SK-N-SH (cell line): ENCODE results near the gene SAYSD1. TPM values are rescaled to one million over a fixed set of nuclear protein-coding genes. Genes with fewer than 3 reads are reported as not detected.

ENCODE experiments used
- CTCF ChIA-PET: fragments of 300-600, 350-600 bp; formaldehyde crosslinking; extraction: SDS; loops from one replicate; lab custom pipeline; 2021; lab: Yijun Ruan, JAX
- POLR2A ChIA-PET: fragments of 350-600 bp; sonication (Branson Sonifier 250); formaldehyde crosslinking; extraction: SDS; loops from one replicate; lab custom pipeline; 2020; ENCODE audit warnings: antibody characterized with exemption, inconsistent platforms; lab: Yijun Ruan, JAX
- DNase-seq: peaks from one replicate; pipeline ENCODE4 v3.0.0; 2012
- H2AFZ ChIP-seq: fragments of 200-600 bp; sonication (generic); 2 replicates; pipeline ENCODE4 v1.8.1; 2016; ENCODE audit warnings: antibody characterized with exemption, mild to moderate bottlenecking, low read depth
- H3F3A ChIP-seq: fragments of 200-600 bp; sonication (generic); replicated peaks from 2 replicates; pipeline ENCODE3; 2016; ENCODE audit warnings: antibody characterized with exemption, mild to moderate bottlenecking; ENCODE audit not compliant: insufficient read depth
- H3K27ac ChIP-seq, 2 experiments: fragments of 200-500 bp in 1 of 2; fragments of 200-600 bp in 1 of 2; sonication (Bioruptor generic) in 1 of 2; sonication (generic), shearing (Covaris generic) in 1 of 2; 2 replicates each; pipeline versions ENCODE4 v1.5.1 to v1.6.1; 2014 to 2016; ENCODE audit warnings: low read depth in 2 of 2, inconsistent platforms in 1 of 2, low read length in 1 of 2, mild to moderate bottlenecking in 1 of 2, mixed read lengths in 1 of 2
- H3K27me3 ChIP-seq: fragments of 200-600 bp; sonication (generic), shearing (Covaris generic); 2 replicates; pipeline ENCODE4 v1.6.1; 2016; ENCODE audit warnings: mixed run types; ENCODE audit not compliant: insufficient read depth
- H3K36me3 ChIP-seq, 2 experiments: fragments of 200-500 bp in 1 of 2; fragments of 200-600 bp in 1 of 2; sonication (Bioruptor generic) in 1 of 2; sonication (generic) in 1 of 2; replicated peaks in 1 of 2; 2 replicates each; pipeline versions ENCODE3 to v1.5.1; 2014 to 2016; ENCODE audit warnings: low read length in 1 of 2, mild to moderate bottlenecking in 1 of 2; ENCODE audit not compliant: insufficient read depth in 2 of 2, control insufficient read depth in 1 of 2
- H3K4me1 ChIP-seq, 2 experiments: fragments of 200-500 bp in 1 of 2; fragments of 200-600 bp in 1 of 2; sonication (Bioruptor generic) in 1 of 2; sonication (generic), shearing (Covaris generic) in 1 of 2; 2 replicates each; pipeline versions ENCODE4 v1.5.1 to v1.6.1; 2014 to 2016; ENCODE audit warnings: low read depth in 1 of 2, low read length in 1 of 2, mixed run types in 1 of 2; ENCODE audit not compliant: insufficient read depth in 2 of 2, control insufficient read depth in 1 of 2
- H3K4me2 ChIP-seq: fragments of 200-600 bp; sonication (generic), shearing (Covaris generic); 2 replicates; pipeline ENCODE4 v1.6.1; 2017; ENCODE audit warnings: mixed run types
- H3K4me3 ChIP-seq, 2 experiments: fragments of 200-500 bp in 1 of 2; fragments of 200-600 bp in 1 of 2; sonication (Bioruptor generic) in 1 of 2; sonication (generic), shearing (Covaris generic) in 1 of 2; 2 replicates each; pipeline versions ENCODE4 v1.5.1 to v1.8.1; 2014 to 2016; ENCODE audit warnings: low read depth in 2 of 2, inconsistent platforms in 1 of 2, low read length in 1 of 2, mild to moderate bottlenecking in 1 of 2, mixed read lengths in 1 of 2, moderate library complexity in 1 of 2
- H3K79me2 ChIP-seq: fragments of 200-600 bp; sonication (generic); 2 replicates; pipeline ENCODE4 v1.8.1; 2017; ENCODE audit warnings: mild to moderate bottlenecking; ENCODE audit not compliant: insufficient read depth
- H3K9ac ChIP-seq: fragments of 200-600 bp; sonication (generic); 2 replicates; pipeline ENCODE4 v1.6.1; 2017; ENCODE audit warnings: mixed run types
- H3K9me2 ChIP-seq: fragments of 200-600 bp; sonication (generic); 2 replicates; pipeline ENCODE4 v1.6.1; 2017; ENCODE audit warnings: mixed run types
- H3K9me3 ChIP-seq: fragments of 200-600 bp; sonication (generic); 2 replicates; pipeline ENCODE4 v1.6.1; 2017; ENCODE audit warnings: mixed run types, mild to moderate bottlenecking, moderate library complexity
- H4K20me1 ChIP-seq: fragments of 200-600 bp; sonication (generic); 2 replicates; pipeline ENCODE4 v1.6.1; 2017; ENCODE audit warnings: mild to moderate bottlenecking, mixed run types; ENCODE audit not compliant: insufficient read depth
- CTCF ChIP-seq: fragments of 200-600 bp; sonication (generic); IDR thresholded peaks from 2 replicates; pipeline ENCODE4 v1.6.1; 2017; ENCODE audit warnings: antibody characterized with exemption, mild to moderate bottlenecking, moderate library complexity
- ELF1 ChIP-seq: IDR thresholded peaks from 2 replicates; pipeline ENCODE4 v1.4.0; 2012
- EP300 ChIP-seq, 2 experiments: IDR thresholded peaks; 2 replicates each; pipeline versions ENCODE4 v1.4.0 to v1.6.1; 2012; ENCODE audit warnings: borderline replicate concordance in 1 of 2, low read depth in 1 of 2, low read length in 1 of 2
- EZH2phosphoT487 ChIP-seq: fragments of 200-600 bp; sonication (generic); IDR thresholded peaks from 2 replicates; pipeline ENCODE4 v1.6.1; 2017; ENCODE audit warnings: low read depth, mixed run types, mild to moderate bottlenecking, antibody characterized with exemption, moderate library complexity, borderline replicate concordance
- FOSL2 ChIP-seq: IDR thresholded peaks from 2 replicates; pipeline ENCODE4 v1.4.0; 2012; ENCODE audit warnings: low read depth, mild to moderate bottlenecking, moderate library complexity, borderline replicate concordance
- GABPA ChIP-seq: IDR thresholded peaks from 2 replicates; pipeline ENCODE4 v1.4.0; 2012; ENCODE audit warnings: low read depth, mild to moderate bottlenecking
- IRF3 ChIP-seq: fragments of 150-350 bp; IDR thresholded peaks from 2 replicates; pipeline ENCODE4 v1.6.1; 2016; ENCODE audit warnings: mild to moderate bottlenecking, low read depth, low read length
- MEF2A ChIP-seq: IDR thresholded peaks from 2 replicates; pipeline ENCODE4 v1.4.0; 2012; ENCODE audit warnings: low read depth, borderline replicate concordance
- MXI1 ChIP-seq: IDR thresholded peaks from 2 replicates; pipeline ENCODE4 v1.6.1; 2012; ENCODE audit warnings: mild to moderate bottlenecking, low read depth, low read length, improper control_type of control experiment
- NFIC ChIP-seq: IDR thresholded peaks from 2 replicates; pipeline ENCODE4 v1.4.0; 2012; ENCODE audit warnings: borderline replicate concordance
- NRF1 ChIP-seq: IDR thresholded peaks from 2 replicates; pipeline ENCODE4 v1.6.1; 2012; ENCODE audit warnings: low read depth, mild to moderate bottlenecking, low read length
- POLR2AphosphoS5 ChIP-seq: IDR thresholded peaks from 2 replicates; pipeline ENCODE4 v1.6.1; 2012; ENCODE audit warnings: low read depth, low read length
- RAD21 ChIP-seq: IDR thresholded peaks from 2 replicates; pipeline ENCODE4 v1.6.1; 2012; ENCODE audit warnings: mild to moderate bottlenecking, low read length
- RCOR1 ChIP-seq: fragments of 150-350 bp; IDR thresholded peaks from 2 replicates; pipeline ENCODE4 v1.6.1; 2017; ENCODE audit warnings: antibody characterized with exemption, low read length
- REST ChIP-seq: IDR thresholded peaks from 2 replicates; pipeline ENCODE4 v1.6.1; 2012; ENCODE audit warnings: mild to moderate bottlenecking, low read depth, low read length, moderate library complexity
- RXRA ChIP-seq: IDR thresholded peaks from 2 replicates; pipeline ENCODE4 v1.4.0; 2012; ENCODE audit warnings: low read depth, mild to moderate bottlenecking, borderline replicate concordance
- SIN3A ChIP-seq: IDR thresholded peaks from 2 replicates; pipeline ENCODE4 v1.6.1; 2012; ENCODE audit warnings: low read depth, mild to moderate bottlenecking, low read length, moderate library complexity, borderline replicate concordance
- ZBTB33 ChIP-seq: IDR thresholded peaks from 2 replicates; pipeline ENCODE4 v1.4.0; 2012; ENCODE audit warnings: low read depth, borderline replicate concordance
- WGBS: methylation state at CpG from one replicate; pipeline ENCODE4 v1.1.6; 2017; ENCODE audit warnings: low lambda C conversion rate; 5-methylcytosine and 5-hydroxymethylcytosine counted together
- polyA plus RNA-seq, 3 experiments: library from polyadenylated mRNA; depleted of rRNA; stranded (reverse); fragments of >200 nt; gene quantifications; 2 replicates each; pipeline ENCODE4 v1.2.3, GENCODE V29; 2012

Gene SAYSD1
- polyA plus RNA-seq, 1 of the 3 experiments (the other 2 are of a cell fraction) = 6.1 TPM

- H3F3A ChIP-seq = no peaks in the 10 kb centered on the region
Observed at GRCh38 chr6:39088331-39088730, 26.7 kb downstream of the SAYSD1 start.

More at GRCh38 chr6:39088331-39088730, 26.7 kb downstream of the SAYSD1 start:
- Histone ChIP-seq H3K79me2 (no peaks in the 10 kb centered on the region), H3K27ac (no peak overlapping the region), H2AFZ (no peak overlapping the region), H3K27me3 (no peaks in the 10 kb centered on the region), H3K36me3 (no peaks in the 10 kb centered on the region), H3K4me2 (no peak overlapping the region), H3K9me3 (no peaks in the 10 kb centered on the region), H3K4me3 (no peak overlapping the region)
- WGBS = 41% methylated on average over 4 of the region's 4 CpGs
- DNase-seq = no peak
- CTCF ChIA-PET = interaction anchor here (1.2 to 6.6 kb wide), 6 partner anchors 10 to 216 kb away, joined by 3 to 52 read pairs (median 7); no protein-coding TSS in a partner anchor
- TF ChIP-seq NRF1 = no peak
- no peak for TF ChIP-seq EP300 (IDR thresholded peaks at IDR 0.05; ENCODE audit: borderline replicate concordance in 1 of 2, low read depth in 1 of 2, low read length in 1 of 2)
- TF ChIP-seq SIN3A = no peak
- TF ChIP-seq FOSL2 = no peak
- TF ChIP-seq IRF3 = no peak
- no peak for TF ChIP-seq MXI1
- no peak for TF ChIP-seq RXRA
- no peak for TF ChIP-seq GABPA
- no peak for TF ChIP-seq POLR2AphosphoS5
- TF ChIP-seq RCOR1 = no peak
- no peak for TF ChIP-seq EZH2phosphoT487
- no peak for TF ChIP-seq MEF2A
- peak; percentile 27 for TF ChIP-seq RAD21
- TF ChIP-seq NFIC = no peak
- TF ChIP-seq CTCF = peak; percentile 29
- TF ChIP-seq ELF1 = no peak
- TF ChIP-seq REST = peak; percentile 91
- no peak for TF ChIP-seq ZBTB33
- TF ChIP-seq, all 33 proteins: peak for 3
- no peak overlapping the region for H3K9ac ChIP-seq
- H4K20me1 ChIP-seq = no peaks in the 10 kb centered on the region
- peaks cover 0 to 10% of the 10 kb centered on the region in 2 experiments; a peak in 1 of 4 replicates for H3K4me1 ChIP-seq
- POLR2A ChIA-PET = interaction anchor here (1.4 kb wide), 1 partner anchor 14 kb away, joined by 3 read pairs; no protein-coding TSS in a partner anchor
- H3K9me2 ChIP-seq = no peaks in the 10 kb centered on the region
